HG03558 (cell line): Measurements from ENCODE around the gene ACYP1.

ENCODE experiments used
- ATAC-seq: cut with Tn5 transposase; IDR thresholded peaks from one replicate; pipeline ENCODE4 v1.9.1; 2021; ENCODE audit warnings: moderate number of reproducible peaks; ENCODE audit not compliant: unreplicated experiment; ENCODE audit errors: extremely low read depth

ACYP1 gene

DNA sequence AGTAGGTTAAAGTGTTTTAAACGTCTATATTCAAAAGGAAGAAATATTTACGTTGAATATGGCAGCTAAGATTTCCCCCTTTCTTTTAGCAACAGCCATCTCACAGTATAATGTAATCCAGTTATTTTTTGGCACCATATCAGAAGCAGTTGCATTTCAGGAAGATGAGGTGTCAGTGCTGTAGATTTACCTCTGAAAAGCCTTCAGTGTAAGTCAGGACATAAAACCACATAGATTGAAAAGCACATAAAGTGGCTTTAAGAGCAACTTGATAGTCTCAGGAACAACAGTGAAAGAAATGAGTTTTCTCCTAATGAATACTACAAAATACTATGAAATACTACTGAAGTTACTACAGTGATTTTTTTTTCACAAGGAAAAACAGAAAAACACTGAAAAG lies 19.5 kb downstream of the ACYP1 start:
- ATAC-seq: no peak

DNA sequence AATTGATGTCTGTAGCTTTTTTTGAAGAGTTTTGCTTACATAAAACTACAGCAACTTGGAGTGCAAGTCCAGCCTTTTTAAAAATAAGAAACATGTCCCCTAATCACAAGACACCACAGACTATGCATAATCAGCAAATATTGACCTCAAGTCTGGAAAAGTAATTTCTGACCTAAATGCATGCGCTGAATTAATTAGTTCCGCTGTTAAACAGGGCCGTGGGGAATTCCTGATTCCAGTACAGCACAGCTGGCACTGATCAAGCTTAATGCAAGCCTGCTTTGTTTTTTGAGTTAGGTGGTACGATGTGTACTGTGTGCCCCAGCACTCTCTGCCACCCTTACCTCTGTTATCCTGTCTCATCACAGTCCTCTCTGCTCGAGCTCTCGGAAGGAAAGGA lies 21.8 kb downstream of the ACYP1 start:
- ATAC-seq: no peak

DNA sequence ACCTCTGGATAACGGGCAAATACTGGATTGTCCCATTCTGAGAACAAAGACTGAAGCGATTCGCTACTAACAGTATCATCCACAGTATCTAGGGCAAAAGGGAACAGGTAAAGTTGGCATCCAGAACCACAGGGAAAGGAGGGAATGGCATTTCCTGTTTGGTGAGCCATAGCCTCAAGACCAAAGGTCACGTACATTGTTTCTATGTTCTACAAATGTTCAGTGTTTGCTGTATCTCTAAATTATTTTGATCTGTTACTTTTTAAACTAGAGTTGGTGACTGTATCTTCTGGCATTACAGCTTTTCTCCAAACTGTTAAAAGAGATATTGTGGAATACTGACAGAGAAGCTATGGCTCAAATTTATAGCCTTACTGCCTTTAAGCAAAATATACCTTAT lies 22.2 kb downstream of the ACYP1 start:
- ATAC-seq: no peak

DNA sequence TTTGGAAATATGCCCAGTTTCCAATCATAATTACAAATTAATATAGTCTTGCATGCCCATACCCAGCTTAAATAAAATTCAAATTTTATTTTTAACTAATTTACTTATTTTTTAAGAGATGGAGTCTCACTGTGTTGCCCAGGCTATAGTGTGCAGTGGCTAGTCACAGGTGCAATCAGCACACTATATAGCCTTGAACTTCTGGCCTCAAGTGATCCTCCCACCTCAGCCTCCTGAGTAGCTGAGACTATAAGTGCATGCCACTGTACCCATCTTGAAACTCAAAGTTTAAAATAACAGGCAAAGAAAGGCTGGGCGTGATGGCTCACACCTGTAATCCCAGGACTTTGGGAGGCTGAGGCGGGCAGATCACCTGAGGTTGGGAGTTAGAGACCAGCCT lies 22.9 kb downstream of the ACYP1 start:
- ATAC-seq: no peak

DNA sequence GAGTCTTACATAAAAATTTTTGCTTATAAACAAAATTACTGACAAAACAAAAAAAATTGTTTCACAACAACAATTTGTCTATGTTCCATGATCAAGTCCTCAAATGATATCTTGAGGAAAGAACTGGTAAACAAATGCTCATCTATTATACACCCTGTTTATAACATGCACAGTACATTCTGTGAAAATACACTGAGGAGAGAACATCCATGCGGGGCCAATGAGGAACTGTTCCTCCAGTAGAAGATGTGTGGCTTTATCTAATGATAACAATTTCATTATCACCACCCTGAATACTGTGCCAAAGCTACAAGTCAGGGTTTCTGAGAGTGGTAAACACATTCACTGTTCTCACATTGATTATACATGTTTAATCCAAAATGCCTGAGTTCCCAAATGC lies 23.3 kb downstream of the ACYP1 start:
- ATAC-seq: no peak

DNA sequence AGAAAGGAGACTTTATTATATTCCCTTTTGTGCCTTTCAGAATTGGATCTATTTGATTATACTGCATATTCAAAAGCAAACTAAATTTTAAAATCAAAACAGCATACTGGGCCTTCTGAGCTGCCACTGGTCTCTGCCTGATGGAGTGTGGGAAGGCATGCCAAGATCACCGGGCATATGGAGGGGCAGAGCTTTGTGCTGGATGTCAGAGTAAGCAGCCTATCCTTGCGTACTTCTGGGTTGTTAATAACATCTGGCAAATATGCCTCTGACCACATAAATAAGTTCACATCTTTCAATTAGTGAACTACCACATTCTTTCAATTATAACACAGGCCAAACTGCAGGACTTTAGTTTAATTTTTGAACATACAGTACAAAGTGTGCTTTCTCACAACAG lies 30.9 kb downstream of the ACYP1 start:
- ATAC-seq: no peak

DNA sequence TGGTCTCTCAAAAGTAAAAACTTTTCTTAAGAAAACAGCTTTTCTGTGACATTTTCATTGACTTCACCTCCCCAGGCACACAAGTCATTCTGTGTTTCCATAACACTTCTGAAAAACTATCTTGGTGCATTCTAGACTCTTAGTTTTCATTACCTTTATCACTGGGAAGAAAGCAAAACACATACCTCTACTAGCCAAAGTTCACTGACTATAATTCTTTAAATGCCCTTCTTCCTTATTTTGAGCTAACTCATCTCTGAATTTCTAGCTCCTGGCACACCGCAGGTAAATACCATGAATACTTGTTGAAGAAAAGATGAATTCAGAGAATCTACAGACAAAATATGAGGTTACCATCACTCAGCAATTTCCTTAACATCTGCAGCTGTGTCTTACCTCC lies 33.7 kb downstream of the ACYP1 start:
- no peak for ATAC-seq

DNA sequence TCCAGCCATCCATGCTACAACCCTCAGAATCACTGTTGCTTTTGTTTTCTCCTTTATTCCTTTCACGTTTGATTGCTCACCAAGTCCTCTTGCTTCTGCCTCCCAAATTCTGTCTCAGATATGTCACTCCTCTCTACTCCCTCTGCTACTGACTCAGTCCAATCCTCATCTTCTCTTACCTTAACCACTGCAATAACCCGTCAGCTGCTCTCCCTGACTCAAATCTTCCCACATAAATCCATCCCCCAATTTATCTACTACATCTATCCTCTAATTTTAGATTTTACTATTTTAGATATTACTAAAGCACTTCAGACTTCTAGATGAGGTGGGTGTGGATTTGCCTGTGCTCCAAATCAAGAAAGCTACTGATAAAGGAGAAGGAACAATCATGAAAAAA lies 37.9 kb downstream of the ACYP1 start:
- no peak for ATAC-seq

DNA sequence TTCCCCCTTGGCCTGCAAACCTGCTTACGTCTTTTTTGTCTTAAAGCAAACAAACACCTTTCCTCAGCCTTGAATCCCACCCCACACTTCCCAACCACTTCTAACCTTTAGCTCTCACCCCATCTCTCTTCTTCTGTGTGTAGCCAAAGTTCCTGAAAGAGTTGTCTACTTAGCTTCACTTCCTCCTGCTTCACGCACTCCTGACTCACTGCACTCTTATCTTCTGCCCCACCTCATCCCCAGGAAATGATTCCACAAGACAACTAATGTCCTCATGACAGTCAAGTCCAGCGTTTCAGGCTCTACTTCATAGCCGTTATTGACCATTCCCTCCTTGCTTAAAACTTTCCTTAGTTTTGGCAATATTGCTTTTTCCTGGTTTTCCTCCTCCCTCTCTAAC lies 38.7 kb downstream of the ACYP1 start:
- ATAC-seq: no peak

DNA sequence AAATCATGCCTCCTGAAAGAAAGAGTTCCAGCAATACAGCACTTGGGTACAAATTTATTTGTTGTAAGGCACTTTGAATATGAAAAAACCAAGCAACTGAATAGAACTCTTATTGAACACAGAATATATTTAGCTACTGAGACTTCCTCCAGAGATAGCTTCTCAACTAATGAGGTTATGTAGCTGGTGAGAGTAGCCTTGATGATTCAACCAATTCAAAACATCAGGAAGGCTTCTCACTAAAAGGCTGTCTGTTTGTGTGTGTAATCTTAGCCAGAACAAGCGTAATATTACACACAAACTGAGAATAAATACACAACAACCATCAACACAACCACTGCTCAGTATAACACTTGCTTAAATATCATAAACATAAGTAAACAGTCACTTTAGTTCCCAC lies 40.7 kb downstream of the ACYP1 start:
- no peak for ATAC-seq

DNA sequence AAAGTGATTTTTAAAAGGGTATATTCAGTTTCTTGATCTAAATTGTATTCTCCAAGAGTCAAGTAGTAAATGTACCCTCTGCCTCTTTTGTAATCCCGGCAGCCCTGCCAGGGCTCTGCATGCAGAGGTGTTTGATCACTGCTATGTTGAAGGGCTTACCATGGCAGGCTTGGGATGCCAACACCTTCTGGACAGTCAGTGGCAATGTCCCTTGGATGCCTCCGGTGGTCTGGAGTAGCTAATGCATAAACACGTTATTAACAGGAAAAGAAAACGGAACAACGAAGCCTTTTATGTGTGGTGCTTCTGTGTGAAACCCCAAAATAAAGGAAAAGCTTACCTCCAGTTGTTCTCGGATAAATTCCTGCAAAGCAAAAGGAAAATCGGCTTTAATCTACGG lies 41.2 kb downstream of the ACYP1 start:
- no peak for ATAC-seq

DNA sequence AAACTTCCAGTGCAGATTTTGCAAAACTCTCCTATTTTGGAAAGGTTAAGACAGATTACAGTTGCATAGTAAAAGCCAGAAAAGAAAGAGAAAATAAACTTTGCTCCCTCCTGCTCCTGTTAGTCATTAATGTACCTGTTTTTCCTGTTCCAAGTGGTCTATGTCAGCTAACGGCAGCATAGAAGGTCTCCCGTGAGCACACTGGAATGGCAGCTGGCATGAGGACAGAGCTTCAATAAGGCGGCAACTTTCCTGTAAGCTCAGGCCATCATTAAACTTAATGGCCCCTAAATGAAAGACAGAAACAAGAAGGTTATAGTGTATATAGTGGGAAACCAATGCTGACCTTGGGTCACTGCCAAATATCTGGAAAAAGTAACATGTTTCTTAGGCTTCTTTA lies 45.1 kb downstream of the ACYP1 start:
- no peak for ATAC-seq

DNA sequence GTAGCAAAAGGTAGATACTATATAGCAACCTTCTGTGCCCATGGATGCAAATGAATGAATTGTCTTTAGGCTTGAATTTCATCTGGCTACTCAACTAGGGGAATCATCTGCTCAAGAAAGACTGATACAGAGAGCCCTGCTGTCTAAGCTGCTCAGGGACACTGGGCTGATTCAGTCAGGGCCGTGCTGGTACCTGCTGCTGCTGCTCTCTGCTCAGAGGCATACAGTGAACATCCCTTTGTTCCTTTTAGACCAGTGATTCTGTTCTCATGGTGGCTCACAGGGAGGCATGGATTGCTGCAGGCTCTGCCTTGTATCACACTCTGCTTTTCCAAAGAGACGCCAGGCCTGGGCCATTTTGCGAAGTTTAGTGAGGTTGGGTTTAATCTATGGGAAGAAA lies 47.0 kb downstream of the ACYP1 start:
- ATAC-seq: no peak

DNA sequence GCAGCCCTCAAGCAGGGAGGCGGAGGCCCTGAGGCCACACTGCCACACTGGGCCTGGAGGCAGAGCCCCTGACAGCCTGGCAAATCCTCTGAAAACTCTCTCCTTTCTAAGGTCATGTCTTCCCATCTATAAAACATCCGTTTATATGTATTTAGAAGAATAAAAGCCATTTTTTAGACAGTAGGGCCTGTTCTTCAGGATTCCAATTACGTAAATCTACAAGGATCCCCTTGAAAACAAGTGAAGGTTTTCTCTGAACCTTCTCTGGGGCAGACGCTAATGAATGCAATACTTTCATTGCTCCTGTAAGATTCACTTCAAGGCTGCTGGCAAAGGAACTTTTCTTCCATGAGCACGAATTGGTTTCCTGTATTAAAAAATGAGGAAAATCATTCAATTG lies 48.3 kb downstream of the ACYP1 start:
- ATAC-seq: no peak

DNA sequence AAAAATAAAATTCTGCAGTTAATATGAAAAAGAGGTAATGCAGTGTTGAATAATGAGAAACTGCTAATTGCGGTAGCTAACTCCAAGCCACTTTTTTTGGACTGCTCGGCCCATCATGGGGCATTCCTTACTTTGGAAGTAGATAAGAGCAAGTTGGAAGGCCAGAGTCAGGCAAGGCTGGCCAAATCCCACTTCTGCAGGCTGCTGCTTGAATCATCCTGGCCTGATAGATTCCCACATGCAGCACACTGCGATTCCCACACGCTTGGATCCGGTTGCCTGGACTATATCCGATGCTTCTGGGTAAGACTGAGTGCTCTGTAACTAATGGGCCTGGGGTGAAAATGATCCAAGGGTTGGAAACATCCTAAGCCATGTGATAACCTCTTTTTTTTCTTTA lies 50.5 kb downstream of the ACYP1 start:
- no peak for ATAC-seq

DNA sequence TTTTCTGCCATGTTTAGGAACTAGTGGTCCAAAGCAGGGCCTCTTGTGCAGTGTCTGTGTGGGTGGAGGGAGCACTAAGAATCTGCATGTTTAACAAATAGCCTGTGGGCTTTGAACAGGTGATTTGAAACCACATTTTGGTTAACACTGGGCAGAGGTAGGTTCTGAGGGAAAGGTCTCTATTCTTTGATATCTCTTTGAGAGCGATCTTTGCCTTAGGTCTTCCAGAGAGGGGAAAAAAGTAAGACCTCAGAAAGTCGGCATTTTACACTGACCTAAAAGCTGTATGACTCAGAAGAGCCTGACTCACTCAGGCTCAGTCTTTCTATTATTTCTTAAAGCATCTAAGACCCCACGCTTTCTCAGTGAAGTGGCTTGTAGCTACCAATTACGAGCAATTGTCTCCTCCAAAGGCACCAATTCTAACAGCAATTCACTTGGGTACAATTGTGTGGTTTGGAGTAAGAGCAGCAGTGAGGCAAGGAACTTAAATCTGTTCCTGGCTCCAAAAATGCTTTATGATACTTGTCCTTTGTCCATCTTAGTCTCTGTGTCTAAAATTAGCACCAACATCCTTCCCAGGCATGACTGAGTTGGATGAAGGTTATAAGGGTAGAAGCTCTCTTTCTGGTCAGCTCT lies 52.3 kb downstream of the ACYP1 start:
- no peak for ATAC-seq

DNA sequence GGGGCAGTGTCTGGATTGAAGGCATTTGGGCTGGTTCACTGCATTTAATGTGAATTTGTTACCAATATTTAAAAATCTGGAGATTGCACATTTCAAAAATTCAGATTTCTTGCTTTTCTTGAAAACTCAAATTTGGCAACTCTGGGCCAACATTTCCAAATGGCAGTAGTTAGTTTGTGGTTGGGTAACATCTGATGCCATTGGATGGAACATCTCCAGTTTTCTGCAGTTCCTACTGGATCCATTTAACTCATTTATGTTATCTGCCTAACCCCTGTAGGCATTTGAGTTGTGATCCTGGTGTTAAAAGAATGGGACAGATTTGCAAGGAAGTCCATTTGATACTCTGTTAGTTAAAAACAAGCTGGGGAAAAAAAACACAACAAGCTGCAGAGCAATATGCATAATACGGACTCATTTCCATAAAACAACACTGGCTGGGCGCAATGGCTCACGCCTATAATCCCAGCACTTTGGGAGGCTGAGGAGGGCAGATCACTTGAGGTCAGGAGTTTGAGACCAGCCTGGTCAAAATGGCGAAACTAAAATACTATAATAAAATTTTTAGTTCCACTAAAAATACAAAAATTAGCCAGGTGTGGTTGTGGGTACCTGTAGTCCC lies 53.2 kb downstream of the ACYP1 start:
- no peak for ATAC-seq

DNA sequence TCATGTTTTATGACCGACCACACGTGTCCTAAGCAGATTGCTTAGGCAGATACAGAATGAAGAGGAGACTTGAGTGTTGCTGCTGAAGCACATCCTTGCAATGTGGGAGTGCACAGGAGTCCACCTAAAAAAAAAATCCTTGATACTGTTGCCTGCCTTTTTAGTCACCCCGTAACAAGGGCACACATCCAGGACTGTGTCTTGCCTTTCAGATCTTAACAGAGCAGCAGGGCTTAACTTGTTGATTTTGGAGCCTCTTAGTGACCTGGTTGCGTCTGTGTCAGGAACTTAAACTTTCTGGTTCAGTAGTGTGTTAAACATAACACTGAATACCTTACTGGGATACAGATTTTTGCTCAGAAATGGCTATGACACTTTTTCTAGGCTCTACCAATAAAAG lies 54.6 kb downstream of the ACYP1 start:
- ATAC-seq: no peak

DNA sequence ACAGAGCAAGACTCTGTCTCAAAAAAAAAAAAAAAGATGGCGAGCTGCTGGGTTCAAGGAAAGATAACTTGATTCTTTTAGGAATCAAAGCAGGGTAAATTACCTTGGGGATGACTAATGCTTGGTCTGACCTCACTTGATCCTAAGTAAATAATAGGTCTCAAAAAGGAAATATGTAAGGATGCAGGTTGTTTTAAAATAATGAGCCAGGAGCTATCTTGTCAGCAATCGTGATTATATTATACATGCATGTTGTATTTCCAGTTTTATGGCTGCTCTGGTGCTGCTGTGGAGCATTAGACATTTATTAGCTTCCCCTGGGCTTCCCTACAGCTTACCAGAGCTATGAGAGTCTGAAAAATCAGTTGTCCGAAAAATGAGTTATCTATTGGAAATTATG lies 58.5 kb downstream of the ACYP1 start:
- no peak for ATAC-seq

DNA sequence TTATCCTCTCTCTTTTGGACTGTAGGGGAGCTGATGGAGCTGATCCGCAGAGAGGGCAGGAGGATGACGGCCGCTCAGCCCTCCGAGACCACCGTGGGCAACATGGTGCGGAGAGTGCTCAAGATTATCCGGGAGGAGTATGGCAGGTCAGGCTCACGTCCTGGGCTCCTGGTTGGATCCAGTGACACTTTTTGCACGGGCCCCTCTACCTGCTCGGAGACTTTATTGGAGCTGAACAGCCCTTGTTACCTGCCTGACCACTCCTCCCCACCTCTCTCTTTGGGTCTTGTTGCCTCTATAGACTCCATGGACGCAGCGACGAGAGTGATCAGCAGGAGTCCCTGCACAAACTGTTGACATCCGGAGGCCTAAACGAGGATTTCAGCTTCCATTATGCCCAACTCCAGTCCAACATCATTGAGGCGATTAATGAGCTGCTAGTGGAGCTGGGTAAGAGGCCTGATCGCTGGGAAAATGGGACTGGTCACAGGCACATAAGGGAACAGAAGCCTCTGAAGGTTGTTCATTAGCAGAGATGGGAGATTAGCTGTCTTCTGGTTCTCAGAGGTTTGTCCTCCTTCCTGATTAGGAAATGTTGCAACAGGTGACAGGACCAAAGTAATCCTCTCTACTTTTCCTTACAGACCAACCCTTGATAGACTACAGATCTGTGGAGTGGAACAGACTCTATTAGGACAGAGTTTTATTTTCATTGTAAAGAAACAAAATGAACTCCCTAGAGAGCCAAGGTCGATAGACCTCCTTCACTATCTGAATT lies 60.4 kb downstream of the ACYP1 start:
- no peak for ATAC-seq
